Suppressor macrophage treated with lipopolysaccharide for 1 hour (primary cell): ENCODE measurements around the gene CXCL16.

Experiments
- DNase-seq, 3 donors: peaks; one replicate each; pipeline ENCODE4 v3.0.0-alpha.2; 2020 to 2022

The CXCL16 gene

DNA sequence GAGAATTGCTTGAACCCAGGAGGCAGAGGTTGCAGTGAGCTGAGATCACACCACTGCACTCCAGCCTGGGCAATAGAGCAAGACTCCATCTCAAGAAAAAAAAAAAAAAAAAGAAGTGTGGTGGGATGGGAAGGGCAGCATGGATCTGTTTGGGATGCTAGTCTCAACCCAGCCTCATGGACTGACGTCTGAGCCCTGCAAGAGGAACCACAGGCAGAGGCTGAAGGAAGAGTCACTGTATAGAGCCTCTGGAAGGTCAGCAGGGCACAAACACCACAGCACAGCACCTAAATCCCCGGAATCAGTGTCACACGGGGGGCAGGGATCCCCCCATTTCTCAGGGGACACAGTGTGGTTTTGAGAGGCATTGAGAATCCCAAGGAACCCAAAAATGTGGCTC, 10.9 kb upstream of the CXCL16 start:
- DNase-seq: peak; percentile 23 to 38 (median 33)

DNA sequence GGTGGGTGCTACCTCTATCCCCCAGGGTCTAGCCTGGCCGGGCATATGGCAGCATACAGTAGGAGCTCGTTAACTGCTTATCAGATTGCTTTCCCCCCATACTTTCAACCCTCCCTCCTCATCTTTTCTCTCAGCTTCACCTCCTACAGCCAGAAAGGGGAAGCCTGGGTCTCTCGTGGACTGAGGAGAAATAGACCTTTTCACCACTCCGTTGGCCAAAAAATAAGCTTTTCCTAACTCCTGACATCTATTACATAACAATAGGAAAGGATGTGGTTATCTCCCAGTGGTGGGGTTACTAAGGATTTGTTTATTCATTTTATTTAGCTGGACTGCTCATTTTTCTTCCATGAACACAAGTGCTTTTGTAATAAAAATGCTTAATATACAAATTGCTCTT, 9.0 kb upstream of the CXCL16 start:
- DNase-seq: peak; percentile 31 to 56 (median 31)

DNA sequence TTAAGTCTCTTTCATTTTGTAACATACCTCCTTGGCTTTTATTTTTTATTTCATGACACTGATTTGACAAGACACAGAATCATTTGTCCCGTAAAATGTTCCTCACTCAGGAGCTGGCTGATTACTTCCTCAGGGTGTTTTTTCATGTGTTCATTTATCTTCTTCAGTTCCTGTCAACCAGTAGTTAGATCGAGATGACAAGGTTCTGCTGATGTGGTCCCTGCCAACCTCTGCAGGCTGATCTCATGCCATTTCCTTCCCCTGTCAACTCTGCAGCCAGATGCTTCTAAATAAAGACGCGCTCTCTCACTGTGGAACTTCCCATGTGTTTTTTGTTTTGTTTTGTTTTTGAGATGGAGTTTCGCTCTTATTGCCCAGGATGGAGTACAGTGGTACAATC, 8.1 kb upstream of the CXCL16 start:
- DNase-seq: peak; percentile 89 to 97 (median 95)

DNA sequence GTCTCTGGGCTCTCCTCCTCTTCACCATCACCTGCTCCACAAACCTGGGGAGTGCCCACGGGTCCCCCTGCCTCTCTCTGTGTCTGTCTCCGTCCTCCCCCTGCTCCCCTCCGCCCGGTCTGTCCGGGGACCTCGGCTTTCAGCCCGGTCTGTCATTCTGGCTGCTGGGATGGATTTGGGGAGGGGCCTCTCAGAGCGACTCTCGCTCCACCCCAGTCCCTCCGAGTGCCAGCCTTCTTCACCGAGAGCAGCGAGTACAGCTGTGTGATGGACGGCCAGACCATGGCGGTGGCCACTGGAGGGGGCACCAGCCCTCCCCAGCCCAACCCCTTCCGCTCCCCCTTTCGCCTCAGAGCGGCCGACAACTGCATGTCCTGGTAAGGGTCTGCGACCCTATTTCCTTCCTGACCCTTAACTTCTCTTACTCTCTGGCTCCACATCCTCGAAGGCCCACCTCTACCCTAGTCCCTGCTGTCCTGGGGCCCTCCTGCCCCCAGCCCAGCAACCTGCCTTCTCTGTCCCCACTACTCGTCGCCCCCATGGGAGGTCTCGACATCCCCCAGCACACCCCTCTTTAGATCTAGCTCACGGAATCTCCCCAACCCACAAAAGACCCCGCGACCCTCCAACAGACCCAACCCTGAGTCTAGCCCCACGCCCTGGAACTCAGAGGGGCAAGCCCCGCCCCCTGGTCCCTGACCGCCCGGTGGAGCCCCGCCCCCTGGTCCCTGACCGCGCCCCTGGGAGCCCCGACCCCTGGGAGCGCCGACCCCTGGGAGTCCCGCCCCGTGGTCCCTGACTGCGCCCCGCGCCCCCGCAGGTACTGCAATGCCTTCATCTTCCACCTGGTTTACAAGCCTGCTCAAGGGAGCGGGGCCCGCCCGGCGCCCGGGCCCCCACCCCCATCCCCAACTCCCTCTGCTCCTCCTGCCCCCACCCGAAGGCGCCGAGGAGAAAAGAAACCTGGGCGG, 5.6 kb upstream of the CXCL16 start:
- no peak for DNase-seq

DNA sequence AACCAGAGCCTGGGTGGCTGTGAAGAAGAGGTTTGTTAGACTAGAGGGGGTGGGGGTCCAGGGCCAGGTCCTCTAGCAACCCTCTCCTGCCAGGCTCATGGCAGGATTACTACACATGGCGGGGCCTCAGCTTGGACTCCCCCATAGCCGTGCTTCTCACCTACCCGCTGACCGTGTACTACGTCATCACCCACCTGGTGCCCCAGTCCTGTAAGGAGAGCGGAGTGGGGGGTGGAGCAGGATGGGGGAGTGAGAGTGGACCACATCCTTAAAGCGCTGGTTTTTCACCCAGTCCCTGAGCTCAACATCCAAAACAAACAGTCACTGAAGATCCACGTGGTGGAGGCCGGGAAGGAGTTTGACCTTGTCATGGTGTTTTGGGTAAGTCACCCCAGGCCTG, 4.2 kb upstream of the CXCL16 start:
- DNase-seq: no peak

DNA sequence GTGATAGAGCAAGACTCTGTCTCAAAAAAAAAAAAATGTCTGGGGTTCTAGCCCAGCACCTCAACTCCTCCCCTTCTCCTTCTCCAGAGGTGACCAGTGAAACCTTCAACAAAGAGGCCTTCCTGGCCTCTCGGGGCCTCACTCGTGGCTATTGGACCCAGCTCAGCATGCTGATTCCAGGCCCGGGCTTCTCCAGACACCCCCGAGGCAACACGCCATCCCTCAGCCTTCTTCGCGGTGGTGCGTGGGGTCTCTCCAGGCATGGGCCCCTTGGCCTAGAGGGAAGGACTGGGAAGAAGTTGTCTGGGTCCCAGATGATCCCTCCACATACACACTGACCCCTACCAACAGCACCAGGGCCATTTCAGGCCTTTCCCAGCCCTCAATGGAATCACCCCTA, 3.5 kb upstream of the CXCL16 start:
- DNase-seq: no peak

DNA sequence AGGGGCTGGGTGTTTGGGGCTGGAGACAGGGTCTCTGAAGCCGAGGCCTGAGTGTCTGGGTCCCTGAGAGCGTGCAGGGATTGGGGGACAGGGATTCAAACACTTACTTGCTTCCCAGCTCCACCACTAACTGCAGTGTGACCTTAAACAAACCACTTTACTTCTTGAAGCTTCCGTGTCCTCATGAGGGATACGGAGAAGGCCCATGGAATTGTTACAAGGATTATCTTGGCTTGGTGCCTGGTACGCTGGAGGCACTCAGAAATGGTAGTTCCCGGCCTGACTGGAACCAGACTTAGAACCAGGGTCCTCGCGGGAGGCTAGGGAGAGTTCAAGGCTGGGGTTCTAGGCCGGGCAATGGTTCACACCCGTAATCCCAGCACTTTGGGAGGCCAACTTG, 2.9 kb upstream of the CXCL16 start:
- DNase-seq: no peak

DNA sequence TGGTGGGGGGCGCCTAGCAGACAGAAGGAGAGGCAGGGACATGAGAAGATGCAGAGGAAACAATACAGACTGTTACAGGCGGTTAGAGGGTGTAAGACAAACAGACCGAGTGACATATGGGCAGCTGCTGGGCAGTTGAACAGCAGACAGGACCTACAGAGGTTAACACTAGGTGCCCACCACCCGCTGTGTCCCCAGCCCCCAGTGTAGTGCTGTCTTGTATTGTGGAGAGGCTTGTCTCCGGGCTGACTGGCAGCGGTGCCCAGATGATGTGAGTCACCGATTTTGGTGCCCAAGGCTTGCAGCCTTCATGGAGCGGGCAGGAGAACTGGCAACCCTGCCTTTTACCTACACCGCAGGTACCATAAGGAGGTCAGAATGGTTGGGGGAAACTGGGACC, 2.4 kb upstream of the CXCL16 start:
- DNase-seq: no peak

DNA sequence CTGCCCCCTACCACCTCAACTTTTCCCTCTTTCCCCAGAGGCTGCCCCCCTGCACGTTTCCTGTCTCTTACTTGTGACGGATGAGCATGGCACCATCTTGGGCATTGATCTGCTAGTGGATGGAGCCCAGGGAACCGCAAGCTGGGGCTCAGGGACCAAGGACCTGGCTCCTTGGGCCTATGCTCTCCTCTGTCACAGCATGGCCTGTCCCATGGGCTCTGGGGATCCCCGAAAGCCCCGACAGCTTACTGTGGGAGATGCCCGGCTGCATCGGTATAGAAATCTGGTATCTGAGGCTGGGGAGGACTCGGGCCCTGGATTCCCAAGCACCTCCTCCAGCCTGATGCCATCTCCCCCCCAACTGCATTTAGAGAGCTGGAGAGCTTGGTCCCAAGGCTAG, 1.8 kb upstream of the CXCL16 start:
- no peak for DNase-seq

DNA sequence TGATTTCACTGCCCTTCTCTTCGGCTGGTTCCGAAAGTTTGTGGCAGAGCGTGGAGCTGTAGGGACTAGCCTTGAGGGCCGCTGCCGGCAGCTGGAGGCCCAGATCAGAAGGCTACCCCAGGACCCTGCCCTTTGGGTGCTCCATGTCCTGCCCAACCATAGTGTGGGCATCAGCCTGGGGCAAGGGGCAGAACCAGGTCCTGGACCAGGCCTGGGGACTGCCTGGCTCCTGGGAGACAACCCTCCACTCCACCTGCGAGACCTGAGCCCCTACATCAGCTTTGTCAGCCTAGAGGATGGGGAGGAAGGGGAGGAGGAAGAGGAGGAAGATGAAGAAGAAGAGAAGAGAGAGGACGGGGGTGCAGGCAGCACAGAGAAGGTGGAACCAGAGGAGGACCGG, 856 bp upstream of the CXCL16 start:
- DNase-seq: no peak

DNA sequence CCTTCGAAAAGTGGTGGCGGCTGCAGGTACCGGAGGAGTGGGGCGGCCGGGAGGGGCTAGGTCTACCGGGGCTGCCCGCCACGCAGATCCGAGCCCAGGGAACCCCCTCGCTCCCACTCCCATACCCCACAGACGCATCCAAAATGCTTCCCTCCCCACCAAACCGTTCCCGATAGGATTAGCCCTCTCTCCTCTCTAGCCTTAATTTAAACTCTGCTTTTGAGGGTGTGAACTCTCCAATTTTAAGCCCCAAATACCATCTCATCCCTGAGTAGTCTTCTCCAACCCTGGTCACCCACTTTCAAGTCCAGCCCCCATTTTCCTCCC, 260 bp upstream of the CXCL16 start:
- DNase-seq: no peak

DNA sequence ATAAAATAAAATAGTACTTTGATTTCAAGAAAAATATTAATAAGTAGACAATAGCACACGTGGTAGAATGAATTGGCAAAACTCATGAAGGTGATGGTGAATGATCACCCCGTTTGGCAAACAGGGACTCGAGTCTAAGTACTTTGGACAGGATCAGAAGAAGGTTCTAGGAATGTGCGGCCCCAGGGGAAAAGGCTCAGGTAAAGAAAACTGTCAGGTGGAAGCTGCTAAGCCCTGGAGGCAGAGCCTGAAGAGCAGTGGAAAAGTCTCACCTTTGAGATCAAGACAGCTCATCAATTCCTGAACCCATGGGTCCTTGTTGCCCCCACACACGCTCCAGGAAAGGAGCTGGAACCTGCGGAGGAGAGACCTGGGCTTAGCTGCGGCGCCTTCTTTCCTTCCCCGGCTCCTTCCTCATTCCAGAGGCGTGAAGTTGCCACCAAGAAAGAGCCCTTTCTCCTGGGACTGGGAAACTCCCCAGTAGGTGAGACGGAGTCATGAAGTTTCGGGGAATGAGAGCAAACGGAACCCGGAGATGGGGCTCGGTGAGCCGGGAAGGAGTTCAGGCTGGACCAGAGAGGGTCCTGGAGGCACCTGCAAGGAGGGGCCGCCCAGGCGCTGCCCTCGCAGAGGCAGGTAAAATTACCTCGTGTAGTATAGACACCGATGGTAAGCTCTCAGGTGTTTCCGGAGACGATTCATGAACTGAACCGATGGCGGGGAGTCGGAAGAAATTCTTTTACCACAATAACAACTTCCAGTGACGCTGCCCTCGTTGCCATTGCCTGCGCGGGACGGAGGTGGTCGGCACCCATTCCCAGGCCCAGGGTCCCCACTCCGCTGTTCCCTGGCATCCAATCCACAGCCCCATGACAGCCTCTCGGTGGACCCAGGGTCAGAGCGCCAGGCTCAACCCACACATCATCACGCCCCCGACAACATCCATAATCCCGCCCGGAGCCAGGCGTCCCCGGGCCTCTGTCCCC, 1.3 kb downstream of the CXCL16 start:
- peak; percentile 27 to 51 (median 46) for DNase-seq

DNA sequence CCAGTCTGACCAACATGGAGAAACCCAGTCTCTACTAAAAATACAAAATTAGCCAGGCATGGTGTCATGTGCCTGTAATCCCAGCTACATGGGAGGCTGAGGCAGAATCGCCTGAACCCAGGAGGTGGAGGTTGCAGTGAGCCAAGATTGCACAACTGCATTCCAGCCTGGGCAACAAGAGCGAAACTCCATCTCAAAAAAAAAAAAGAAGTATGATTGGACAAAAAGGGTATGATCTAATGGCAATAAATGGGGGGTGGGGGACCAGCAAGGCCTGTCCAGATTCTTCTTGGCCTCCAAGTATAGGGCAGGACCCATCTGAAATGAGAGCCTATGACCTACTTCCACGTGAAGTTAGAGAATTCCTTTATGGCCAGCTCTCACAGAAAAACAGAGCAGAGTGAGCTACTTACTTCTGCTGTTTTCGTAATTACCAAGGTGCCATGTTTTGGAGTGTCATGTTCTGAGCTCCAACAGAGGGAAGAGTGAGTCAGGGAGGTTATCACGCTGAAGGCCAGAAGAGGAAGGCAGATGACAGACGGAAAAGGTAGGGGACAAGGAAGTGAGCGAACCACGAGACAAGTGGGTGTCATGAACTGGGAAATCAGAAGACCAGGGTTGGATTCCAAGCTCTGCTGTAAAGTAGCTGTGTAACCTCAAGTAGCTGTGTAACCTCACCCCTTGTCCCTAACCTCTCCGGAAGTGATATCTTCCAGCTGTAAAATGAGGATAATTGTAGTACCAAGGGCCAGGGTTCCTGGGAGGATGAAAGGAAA, 3.7 kb downstream of the CXCL16 start:
- peak; percentile 89 to 93 (median 91) for DNase-seq

DNA sequence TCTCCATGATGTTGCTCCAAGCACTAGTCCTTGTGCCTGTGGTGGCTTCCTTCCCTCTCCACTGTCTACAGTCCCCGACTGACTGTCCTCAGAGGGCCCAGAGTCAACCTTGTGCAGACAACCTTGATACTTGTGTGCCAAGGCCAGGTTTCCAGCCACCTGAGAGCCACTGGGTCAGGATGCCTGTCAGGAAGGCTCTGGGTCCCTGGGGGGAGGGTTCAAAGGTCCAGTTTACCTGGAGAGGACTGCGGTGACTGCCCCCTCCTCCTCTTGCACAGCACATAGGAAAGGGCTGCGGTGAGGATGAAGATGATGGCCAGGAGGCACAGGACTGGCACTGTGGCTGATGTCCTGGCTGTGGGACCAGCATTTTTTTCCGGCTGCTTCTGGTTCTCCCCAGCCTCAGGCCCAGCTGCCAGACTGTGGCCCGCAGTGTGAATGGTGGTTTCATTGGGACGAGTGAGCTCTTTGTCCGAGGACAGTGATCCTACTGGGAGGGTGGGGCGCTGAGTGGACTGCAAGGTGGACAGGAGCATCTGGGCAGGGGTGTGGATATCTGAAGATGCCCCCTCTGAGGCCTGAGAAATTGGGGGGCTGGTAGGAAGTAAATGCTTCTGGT, 4.8 kb downstream of the CXCL16 start:
- no peak for DNase-seq

DNA sequence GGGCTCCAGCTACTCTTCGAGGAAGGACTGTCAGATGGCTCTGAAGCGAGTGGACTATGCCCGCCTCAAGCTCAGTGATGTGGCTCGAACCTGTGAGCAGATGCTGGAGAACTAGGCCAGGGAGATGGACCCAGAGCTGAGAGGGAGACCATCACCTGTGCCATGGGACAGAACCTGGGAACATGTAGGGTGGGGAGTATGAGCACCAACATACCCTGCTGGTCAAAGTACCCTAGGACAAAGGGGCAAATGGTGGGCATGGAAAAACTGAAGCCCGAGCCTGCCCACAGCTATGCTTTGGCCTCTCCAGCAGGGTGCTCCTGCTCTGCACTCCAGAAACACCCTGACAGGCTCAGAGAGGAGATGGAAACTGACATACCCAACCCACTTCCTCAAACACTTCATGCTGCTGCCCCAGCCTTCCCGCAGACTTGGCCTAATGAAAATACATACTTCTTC, 6.6 kb downstream of the CXCL16 start:
- DNase-seq: peak; percentile 91 to 95 (median 92)

DNA sequence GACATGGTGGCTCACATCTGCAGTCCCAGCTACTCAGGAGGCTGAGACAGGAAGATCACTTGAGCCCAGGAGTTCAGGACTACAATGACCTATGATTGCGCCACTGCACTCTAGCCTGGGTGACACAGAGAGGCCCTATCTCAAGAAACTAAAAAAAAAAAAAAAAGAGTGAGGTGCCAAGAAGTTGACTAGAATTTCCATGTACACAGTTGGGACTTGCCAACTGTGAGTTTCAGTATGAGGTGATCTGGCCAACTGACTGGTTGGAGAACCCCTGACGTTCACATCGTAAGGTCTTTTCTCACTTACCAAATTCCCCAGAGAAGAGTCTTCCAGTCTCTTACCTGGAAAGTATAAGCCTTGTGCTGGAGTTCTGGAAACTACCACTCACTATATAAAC, 11.6 kb downstream of the CXCL16 start:
- peak; percentile 70 to 86 (median 73) for DNase-seq

DNA sequence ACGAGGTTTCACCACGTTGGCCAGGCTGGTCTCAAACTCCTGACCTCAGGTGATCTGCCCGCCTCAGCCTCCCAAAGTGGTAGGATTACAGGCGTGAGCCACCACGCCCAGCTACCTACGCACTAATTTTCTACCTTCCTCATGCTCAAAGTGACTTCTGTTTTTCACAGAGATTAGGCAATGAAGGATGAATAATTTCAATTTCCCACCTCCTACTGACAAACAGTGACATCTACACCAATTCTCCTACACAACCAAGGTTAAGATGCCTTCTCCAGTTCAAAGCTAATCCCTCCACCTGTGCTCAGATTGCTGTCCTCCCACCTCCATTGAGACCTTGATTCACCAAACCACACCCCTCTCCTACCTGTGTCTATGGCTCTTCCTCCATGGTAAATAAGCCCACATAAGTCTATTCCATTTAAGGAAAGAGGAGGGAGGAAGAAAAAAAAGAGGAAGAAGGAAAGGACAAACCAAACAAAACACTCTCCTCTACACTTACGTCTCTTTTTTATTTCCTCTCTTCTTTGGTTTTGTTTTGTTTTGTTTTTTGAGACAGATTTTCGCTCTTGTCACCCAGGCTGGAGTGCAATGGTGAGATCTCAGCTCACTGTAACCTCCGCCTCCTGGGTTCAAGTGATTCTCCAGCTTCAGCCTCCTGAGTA, 13.9 kb downstream of the CXCL16 start:
- DNase-seq: peak; percentile 72 to 92 (median 86)

DNA sequence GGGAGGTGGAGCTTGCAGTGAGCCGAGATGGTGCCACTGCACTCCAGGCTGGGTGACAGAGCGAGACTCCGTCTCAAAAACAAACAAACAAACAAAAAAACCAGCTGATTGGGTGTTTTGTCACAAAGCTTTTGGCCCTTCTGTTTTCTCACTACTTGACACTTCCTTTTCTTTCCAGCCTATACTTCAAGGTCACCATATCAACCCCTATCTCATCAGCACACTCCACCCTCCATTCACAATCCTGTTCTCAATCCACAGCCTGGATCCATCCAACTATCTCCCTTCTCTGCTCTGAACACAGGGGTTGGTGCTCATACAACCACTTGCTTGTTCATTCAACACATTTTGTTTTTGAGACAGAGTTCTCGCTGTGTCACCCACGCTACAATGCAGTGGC, 15.1 kb downstream of the CXCL16 start:
- DNase-seq: no peak

DNA sequence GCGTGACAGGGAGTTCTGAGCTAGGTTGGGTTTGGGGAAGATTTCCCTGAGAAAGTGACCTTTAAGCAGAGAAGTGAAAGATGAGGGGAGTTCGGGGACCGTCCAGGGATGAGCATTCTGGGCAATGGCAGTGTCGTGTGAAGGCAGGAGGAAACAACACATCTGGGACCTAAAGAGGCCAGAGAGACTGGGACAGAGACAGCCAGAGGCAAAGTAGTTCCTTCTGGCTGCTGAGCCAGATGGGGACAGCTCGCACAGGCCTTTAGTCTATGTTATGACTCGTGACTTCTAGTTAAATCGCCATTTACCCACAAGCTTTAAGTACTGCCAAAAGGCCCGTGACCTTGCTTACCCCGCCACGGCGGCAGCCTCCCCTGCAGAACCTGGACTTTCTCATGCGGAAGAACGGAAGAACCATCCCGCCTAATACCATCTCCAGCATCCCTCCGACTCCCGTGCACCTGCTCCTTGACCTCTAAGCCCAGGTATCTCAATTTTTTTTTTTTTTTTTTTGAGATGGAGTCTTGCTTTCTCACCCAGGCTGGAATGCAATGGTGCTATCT, 17.0 kb downstream of the CXCL16 start:
- DNase-seq: no peak

DNA sequence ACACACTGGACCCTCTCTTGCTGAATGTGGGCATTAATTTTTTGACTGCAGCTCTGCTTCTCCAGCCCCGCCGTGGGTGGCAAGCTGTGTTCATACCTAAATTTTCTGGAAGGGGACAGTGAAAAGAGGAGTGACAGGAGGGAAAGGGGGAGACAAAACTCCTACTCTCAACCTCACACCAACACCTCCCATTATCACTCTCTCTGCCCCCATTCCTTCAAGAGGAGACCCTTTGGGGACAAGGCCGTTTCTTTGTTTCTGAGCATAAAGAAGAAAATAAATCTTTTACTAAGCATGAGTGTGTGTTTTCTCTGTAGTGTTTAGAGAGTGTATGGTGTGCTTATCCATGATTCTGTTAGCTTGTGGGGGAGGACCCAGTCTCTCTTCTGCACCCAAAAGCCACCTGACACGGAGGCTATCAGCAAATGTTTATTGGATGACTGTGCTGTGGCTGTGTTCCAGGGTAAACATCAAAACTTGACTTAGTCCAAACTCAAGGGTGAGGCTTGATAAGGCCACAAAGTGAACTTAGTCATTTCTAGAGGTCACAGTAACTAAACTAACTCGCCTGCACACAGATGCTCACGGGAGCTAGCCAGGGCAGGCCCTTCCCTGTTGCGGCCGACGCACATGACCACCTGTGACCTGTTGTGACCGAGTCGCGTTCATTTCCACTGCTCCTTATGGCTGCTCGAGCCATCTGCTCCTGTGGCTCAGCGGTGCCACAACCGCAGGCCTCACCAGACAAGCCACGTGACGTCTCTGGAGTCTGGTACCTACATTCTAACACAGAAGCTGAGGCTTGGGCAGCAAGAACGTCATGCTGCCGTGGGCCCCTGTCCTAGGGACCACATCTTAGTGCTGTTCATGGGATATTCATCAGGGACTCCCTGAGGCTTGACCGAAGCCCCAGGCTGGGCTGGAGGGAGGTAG, 18.3 kb downstream of the CXCL16 start:
- DNase-seq: no peak
